Liver (tissue), 9 donors: ENCODE results near the gene ANKMY1. TPM values are rescaled to one million over a fixed set of nuclear protein-coding genes. Genes with fewer than 3 reads are reported as not detected.

ENCODE experiments used
- DNase-seq: peaks from one replicate; pipeline ENCODE4 v3.0.0-alpha.2; 2017; ENCODE audit warnings: low spot score
- H3K27ac ChIP-seq, 2 donors: one replicate each; pipeline ENCODE4 v1.7.0; 2013; ENCODE audit warnings: inconsistent platforms in 2 of 2, low read length in 2 of 2, control low read depth in 1 of 2, low read depth in 1 of 2, mild to moderate bottlenecking in 1 of 2
- H3K27me3 ChIP-seq, 4 donors: one replicate each; pipeline versions ENCODE4 v1.6.1 to v1.7.0; 2013; ENCODE audit warnings: low read length in 3 of 4, inconsistent platforms in 1 of 4, mild to moderate bottlenecking in 1 of 4, moderate library complexity in 1 of 4; ENCODE audit not compliant: control insufficient read depth in 4 of 4, insufficient read depth in 4 of 4
- H3K36me3 ChIP-seq, 4 donors: one replicate each; pipeline versions ENCODE4 v1.6.1 to v1.7.0; 2013; ENCODE audit warnings: low read length in 3 of 4, mild to moderate bottlenecking in 3 of 4, low read depth in 1 of 4, moderate library complexity in 1 of 4; ENCODE audit not compliant: control insufficient read depth in 4 of 4, insufficient read depth in 3 of 4
- H3K4me1 ChIP-seq, 4 donors: one replicate each; pipeline versions ENCODE4 v1.6.1 to v1.7.0; 2013; ENCODE audit warnings: low read length in 3 of 4, mild to moderate bottlenecking in 3 of 4, moderate library complexity in 1 of 4; ENCODE audit not compliant: control insufficient read depth in 4 of 4, insufficient read depth in 4 of 4
- H3K4me3 ChIP-seq, 3 donors: one replicate each; pipeline versions ENCODE4 v1.6.1 to v1.7.0; 2013; ENCODE audit warnings: low read length in 3 of 3, control low read depth in 1 of 3, low read depth in 1 of 3, mild to moderate bottlenecking in 1 of 3
- H3K9ac ChIP-seq, 2 donors: one replicate each; pipeline ENCODE4 v1.7.0; 2013; ENCODE audit warnings: low read length in 2 of 2, mild to moderate bottlenecking in 2 of 2, moderate library complexity in 2 of 2, control low read depth in 1 of 2, low read depth in 1 of 2
- H3K9me3 ChIP-seq, 4 donors: one replicate each; pipeline versions ENCODE4 v1.6.1 to v1.7.0; 2013; ENCODE audit warnings: low read length in 3 of 4; ENCODE audit not compliant: control insufficient read depth in 4 of 4
- CTCF ChIP-seq: fragments of 150-350 bp; IDR thresholded peaks from 2 replicates; pipeline ENCODE4 v1.5.1; 2017; ENCODE audit warnings: improper control_type of control experiment, low read depth, low read length; ENCODE audit not compliant: missing input control
- EGR1 ChIP-seq, 2 donors: IDR thresholded peaks; 2 replicates each; pipeline ENCODE4 v1.6.1; 2016 to 2018; ENCODE audit warnings: antibody characterized with exemption in 2 of 2, low read depth in 2 of 2
- FOXA1 ChIP-seq: IDR thresholded peaks from 2 replicates; pipeline ENCODE4 v1.6.1; 2016; ENCODE audit warnings: antibody characterized with exemption
- FOXA2 ChIP-seq: IDR thresholded peaks from 2 replicates; pipeline ENCODE4 v1.6.1; 2016; ENCODE audit warnings: antibody characterized with exemption
- GABPA ChIP-seq, 2 donors: IDR thresholded peaks in 1 of 2; conservative IDR thresholded peaks in 1 of 2; 2 replicates each; pipeline ENCODE4 v1.6.1; 2016; ENCODE audit warnings: antibody characterized with exemption in 2 of 2, mild to moderate bottlenecking in 1 of 2, moderate library complexity in 1 of 2
- HNF4A ChIP-seq, 2 donors: conservative IDR thresholded peaks; 2 replicates each; pipeline ENCODE4 v1.6.1; 2016; ENCODE audit warnings: antibody characterized with exemption in 2 of 2, mild to moderate bottlenecking in 2 of 2
- HNF4G ChIP-seq: IDR thresholded peaks from 2 replicates; pipeline ENCODE4 v1.6.1; 2016; ENCODE audit warnings: antibody characterized with exemption
- JUND ChIP-seq, 2 donors: IDR thresholded peaks; 2 replicates each; pipeline ENCODE4 v1.6.1; 2016; ENCODE audit warnings: antibody characterized with exemption in 2 of 2
- NR2F2 ChIP-seq: IDR thresholded peaks from 2 replicates; pipeline ENCODE4 v1.6.1; 2016; ENCODE audit warnings: antibody characterized with exemption
- RAD21 ChIP-seq, 2 donors: IDR thresholded peaks; 2 replicates each; pipeline ENCODE4 v1.6.1; 2016; ENCODE audit warnings: antibody characterized with exemption in 2 of 2, mild to moderate bottlenecking in 2 of 2
- RXRA ChIP-seq, 2 donors: IDR thresholded peaks; 2 replicates each; pipeline ENCODE4 v1.6.1; 2017 to 2018; ENCODE audit warnings: antibody characterized with exemption in 2 of 2, mild to moderate bottlenecking in 1 of 2
- SP1 ChIP-seq: IDR thresholded peaks from 2 replicates; pipeline ENCODE4 v1.6.1; 2018; ENCODE audit warnings: antibody characterized with exemption, mild to moderate bottlenecking
- TAF1 ChIP-seq: conservative IDR thresholded peaks from 2 replicates; pipeline ENCODE4 v1.6.1; 2016; ENCODE audit warnings: antibody characterized with exemption, mild to moderate bottlenecking
- YY1 ChIP-seq: IDR thresholded peaks from 2 replicates; pipeline ENCODE4 v1.6.1; 2016; ENCODE audit warnings: antibody characterized with exemption, mild to moderate bottlenecking
- ZBTB33 ChIP-seq: IDR thresholded peaks from 2 replicates; pipeline ENCODE4 v1.6.1; 2016; ENCODE audit warnings: antibody characterized with exemption
- WGBS: extraction: QIAGEN DNeasy Blood & Tissue Kit; methylation state at CpG from one replicate; pipeline ENCODE4 v1.1.7; 2013; 5-methylcytosine and 5-hydroxymethylcytosine counted together
- polyA plus RNA-seq, 2 donors: library from polyadenylated mRNA; stranded (reverse) in 1 of 2; unstranded in 1 of 2; fragments of 200-250 nt in 1 of 2; fragments of >200 nt in 1 of 2; fragmentation: Nextera tagmentation in 1 of 2; extraction: Ambion mirVana in 1 of 2; gene quantifications; one replicate each; pipeline versions ENCODE4 v1.2.1 to v1.2.3, GENCODE V29; 2013 to 2015
- total RNA-seq, 2 donors: library from RNA; depleted of rRNA; stranded (reverse); fragments of >200 nt; gene quantifications; one replicate each; pipeline ENCODE4 v1.2.3, GENCODE V29; 2014
- TF ChIP-seq, protein P1 (sequence below): IDR thresholded peaks from 2 replicates; pipeline ENCODE4 v1.6.1; 2016; ENCODE audit warnings: antibody characterized with exemption
- TF ChIP-seq, protein P2 (sequence below): IDR thresholded peaks from 2 replicates; pipeline ENCODE4 v1.6.1; 2016; ENCODE audit warnings: antibody characterized with exemption, mild to moderate bottlenecking
- TF ChIP-seq, protein P3 (sequence below): IDR thresholded peaks from 2 replicates; pipeline ENCODE4 v1.6.1; 2016; ENCODE audit warnings: antibody characterized with exemption
- donor health status: healthy.
- donor health status: healthy.
- donor health status: healthy.
- donor health status: healthy.
- donor health status: healthy.

Gene ANKMY1
- total and polyA plus RNA-seq, 4 donors: 2.5 to 12.8 (median 4.2) TPM

DNA sequence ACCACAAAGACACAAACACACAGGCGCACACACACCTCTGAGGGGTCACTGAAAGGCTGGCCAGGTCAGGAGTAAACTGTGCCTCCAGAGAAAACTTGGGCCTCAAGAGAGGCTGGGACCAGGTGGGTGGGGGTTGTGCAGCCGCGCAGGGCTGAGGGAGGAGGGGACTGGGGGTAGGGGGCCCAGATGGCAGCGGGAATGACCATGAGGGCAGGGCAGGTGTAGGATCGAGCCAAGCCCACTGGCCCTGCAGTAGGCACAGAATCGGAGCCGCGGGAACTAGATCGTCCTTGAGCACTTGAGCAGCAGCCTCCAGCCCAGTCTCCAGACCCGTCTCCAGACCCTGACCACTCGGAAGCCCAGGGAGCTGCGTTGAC, 36.8 kb downstream of the ANKMY1 start:
- no peaks in the 10 kb centered on the region for H3K9me3 ChIP-seq
- H3K27ac ChIP-seq: no peak overlapping the region
- H3K4me1 ChIP-seq: peaks cover 0 to 2% (median 0%) of the 10 kb centered on the region in 4 donors
- no peaks in the 10 kb centered on the region for H3K27me3 ChIP-seq
- DNase-seq: no peak
- no peak overlapping the region for H3K9ac ChIP-seq
- peaks cover 0 to 16% (median 6%) of the 10 kb centered on the region in 4 donors for H3K36me3 ChIP-seq
- H3K4me3 ChIP-seq: no peak overlapping the region
- no peak for TF ChIP-seq NR2F2
- TF ChIP-seq SP1: no peak
- no peak for TF ChIP-seq CTCF
- no peak for TF ChIP-seq YY1
- TF ChIP-seq, protein P1, sequence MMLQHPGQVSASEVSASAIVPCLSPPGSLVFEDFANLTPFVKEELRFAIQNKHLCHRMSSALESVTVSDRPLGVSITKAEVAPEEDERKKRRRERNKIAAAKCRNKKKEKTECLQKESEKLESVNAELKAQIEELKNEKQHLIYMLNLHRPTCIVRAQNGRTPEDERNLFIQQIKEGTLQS: no peak
- TF ChIP-seq JUND (IDR thresholded peaks at IDR 0.05): no peak
- TF ChIP-seq EGR1 (IDR thresholded peaks at IDR 0.05; ENCODE audit: low read depth in 2 of 2): no peak
- no peak for TF ChIP-seq GABPA (IDR thresholded peaks at IDR 0.05 in 1 of 2, conservative IDR thresholded peaks at IDR 0.05 in 1 of 2)
- 96% methylated on average over 12 of the region's 12 CpGs for WGBS

- H3K36me3 ChIP-seq: peaks cover 0 to 16% (median 5%) of the 10 kb centered on the region in 4 donors
- H3K9me3 ChIP-seq: no peaks in the 10 kb centered on the region
- TF ChIP-seq, protein P2, sequence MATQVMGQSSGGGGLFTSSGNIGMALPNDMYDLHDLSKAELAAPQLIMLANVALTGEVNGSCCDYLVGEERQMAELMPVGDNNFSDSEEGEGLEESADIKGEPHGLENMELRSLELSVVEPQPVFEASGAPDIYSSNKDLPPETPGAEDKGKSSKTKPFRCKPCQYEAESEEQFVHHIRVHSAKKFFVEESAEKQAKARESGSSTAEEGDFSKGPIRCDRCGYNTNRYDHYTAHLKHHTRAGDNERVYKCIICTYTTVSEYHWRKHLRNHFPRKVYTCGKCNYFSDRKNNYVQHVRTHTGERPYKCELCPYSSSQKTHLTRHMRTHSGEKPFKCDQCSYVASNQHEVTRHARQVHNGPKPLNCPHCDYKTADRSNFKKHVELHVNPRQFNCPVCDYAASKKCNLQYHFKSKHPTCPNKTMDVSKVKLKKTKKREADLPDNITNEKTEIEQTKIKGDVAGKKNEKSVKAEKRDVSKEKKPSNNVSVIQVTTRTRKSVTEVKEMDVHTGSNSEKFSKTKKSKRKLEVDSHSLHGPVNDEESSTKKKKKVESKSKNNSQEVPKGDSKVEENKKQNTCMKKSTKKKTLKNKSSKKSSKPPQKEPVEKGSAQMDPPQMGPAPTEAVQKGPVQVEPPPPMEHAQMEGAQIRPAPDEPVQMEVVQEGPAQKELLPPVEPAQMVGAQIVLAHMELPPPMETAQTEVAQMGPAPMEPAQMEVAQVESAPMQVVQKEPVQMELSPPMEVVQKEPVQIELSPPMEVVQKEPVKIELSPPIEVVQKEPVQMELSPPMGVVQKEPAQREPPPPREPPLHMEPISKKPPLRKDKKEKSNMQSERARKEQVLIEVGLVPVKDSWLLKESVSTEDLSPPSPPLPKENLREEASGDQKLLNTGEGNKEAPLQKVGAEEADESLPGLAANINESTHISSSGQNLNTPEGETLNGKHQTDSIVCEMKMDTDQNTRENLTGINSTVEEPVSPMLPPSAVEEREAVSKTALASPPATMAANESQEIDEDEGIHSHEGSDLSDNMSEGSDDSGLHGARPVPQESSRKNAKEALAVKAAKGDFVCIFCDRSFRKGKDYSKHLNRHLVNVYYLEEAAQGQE: no peak
- TF ChIP-seq, protein P1: no peak
- TF ChIP-seq ZBTB33 (no peak), FOXA2 (no peak), SP1 (no peak), NR2F2 (no peak), RXRA (IDR thresholded peaks at IDR 0.05) (no peak), JUND (IDR thresholded peaks at IDR 0.05) (no peak), TAF1 (no peak), FOXA1 (no peak), CTCF (no peak), YY1 (no peak), RAD21 (IDR thresholded peaks at IDR 0.05) (no peak), EGR1 (IDR thresholded peaks at IDR 0.05; ENCODE audit: low read depth in 2 of 2) (no peak), HNF4A (conservative IDR thresholded peaks at IDR 0.05) (no peak), GABPA (IDR thresholded peaks at IDR 0.05 in 1 of 2, conservative IDR thresholded peaks at IDR 0.05 in 1 of 2) (no peak), HNF4G (no peak)
- TF ChIP-seq, protein P3, sequence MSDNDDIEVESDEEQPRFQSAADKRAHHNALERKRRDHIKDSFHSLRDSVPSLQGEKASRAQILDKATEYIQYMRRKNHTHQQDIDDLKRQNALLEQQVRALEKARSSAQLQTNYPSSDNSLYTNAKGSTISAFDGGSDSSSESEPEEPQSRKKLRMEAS: no peak
- WGBS: 46% methylated on average over 52 of the region's 52 CpGs
- no peak for DNase-seq
- H3K9ac ChIP-seq: no peak overlapping the region
- no peak overlapping the region for H3K4me3 ChIP-seq
- no peak overlapping the region for H3K27ac ChIP-seq
- H3K4me1 ChIP-seq: peaks cover 0 to 2% (median 0%) of the 10 kb centered on the region in 4 donors
- H3K27me3 ChIP-seq: no peaks in the 10 kb centered on the region
Measured at GRCh38 chr2:240520130-240520973, 37.4 kb downstream of the ANKMY1 start.
